IMR-90 (cell line): ENCODE measurements around the gene PRR23E. TPM values are rescaled to one million over a fixed set of nuclear protein-coding genes. Genes with fewer than 3 reads are reported as not detected.

Source experiments
- ATAC-seq: fragments of 200-7000 bp; cut with Tn5 transposase; 2 replicates; pipeline ENCODE4 v1.9.1; 2020; ENCODE audit warnings: low read depth, mild to moderate bottlenecking, moderate library complexity
- BruUV-seq: library from RNA; stranded (reverse); fragments of 400-500 nt; replicated peaks from 2 replicates; lab custom pipeline; 2021; lab: Mats Ljungman, UMichigan
- CTCF ChIA-PET: fragments of 300-600 bp; formaldehyde crosslinking; extraction: SDS; loops from one replicate; lab custom pipeline; 2021; ENCODE audit warnings: antibody characterized with exemption; lab: Yijun Ruan, JAX
- POLR2A ChIA-PET: fragments of 300-600 bp; sonication (Branson Sonifier 250); formaldehyde crosslinking; loops from one replicate; lab custom pipeline; 2022; ENCODE audit warnings: antibody characterized with exemption; ENCODE audit not compliant: unreplicated experiment; lab: Charles Lee
- DNase-seq: peaks from one replicate; pipeline ENCODE4 v3.0.0; 2013
- H2AFZ ChIP-seq: replicated peaks from 2 replicates; pipeline ENCODE3; 2013; ENCODE audit warnings: low read length, mild to moderate bottlenecking; ENCODE audit not compliant: poor library complexity
- H2AK5ac ChIP-seq: 2 replicates; pipeline ENCODE4 v1.6.1; 2013; ENCODE audit warnings: low read depth, low read length, inconsistent platforms
- H2AK9ac ChIP-seq: replicated peaks from 2 replicates; pipeline ENCODE3; 2013; ENCODE audit warnings: mild to moderate bottlenecking, low read depth, low read length, moderate library complexity; ENCODE audit not compliant: poor library complexity
- H2BK120ac ChIP-seq: 2 replicates; pipeline ENCODE4 v1.6.1; 2013; ENCODE audit warnings: low read depth, low read length, inconsistent platforms
- H2BK15ac ChIP-seq: 3 replicates; pipeline ENCODE4 v1.6.1; 2013; ENCODE audit warnings: low read depth, low read length, inconsistent platforms
- H2BK20ac ChIP-seq: 2 replicates; pipeline ENCODE4 v1.6.1; 2013; ENCODE audit warnings: low read depth, mild to moderate bottlenecking, inconsistent platforms, low read length, moderate library complexity
- H2BK5ac ChIP-seq: 2 replicates; pipeline ENCODE4 v1.6.1; 2013; ENCODE audit warnings: mild to moderate bottlenecking, low read depth, low read length, inconsistent platforms; ENCODE audit not compliant: poor library complexity, severe bottlenecking
- H3K14ac ChIP-seq: replicated peaks from 2 replicates; pipeline ENCODE4 v1.6.1; 2013; ENCODE audit warnings: low read depth, low read length, inconsistent platforms
- H3K18ac ChIP-seq: 2 replicates; pipeline ENCODE4 v1.6.1; 2013; ENCODE audit warnings: low read depth, low read length, control low read depth
- H3K23ac ChIP-seq: 2 replicates; pipeline ENCODE4 v1.6.1; 2013; ENCODE audit warnings: low read depth, low read length, inconsistent platforms
- H3K27ac ChIP-seq: 2 replicates; pipeline ENCODE4 v1.5.1; 2013; ENCODE audit warnings: mild to moderate bottlenecking, control low read depth, low read length; ENCODE audit not compliant: insufficient read depth
- H3K27me3 ChIP-seq: 2 replicates; pipeline ENCODE4 v1.6.1; 2013; ENCODE audit warnings: low read length; ENCODE audit not compliant: control insufficient read depth, insufficient read depth
- H3K36me3 ChIP-seq: 2 replicates; pipeline ENCODE4 v1.6.1; 2013; ENCODE audit warnings: low read length, mixed read lengths; ENCODE audit not compliant: control insufficient read depth, insufficient read depth
- H3K4ac ChIP-seq: 2 replicates; pipeline ENCODE4 v1.6.1; 2013; ENCODE audit warnings: low read depth, low read length, inconsistent platforms
- H3K4me1 ChIP-seq: 2 replicates; pipeline ENCODE4 v1.6.1; 2013; ENCODE audit warnings: low read length, mixed read lengths; ENCODE audit not compliant: control insufficient read depth, insufficient read depth
- H3K4me2 ChIP-seq: 2 replicates; pipeline ENCODE4 v1.6.1; 2013; ENCODE audit warnings: low read depth, mild to moderate bottlenecking, control low read depth, low read length, moderate library complexity
- H3K4me3 ChIP-seq: 2 replicates; pipeline ENCODE4 v1.5.1; 2013; ENCODE audit warnings: low read depth, mild to moderate bottlenecking, control low read depth, low read length, moderate library complexity; ENCODE audit not compliant: insufficient read depth
- H3K56ac ChIP-seq: 2 replicates; pipeline ENCODE4 v1.6.1; 2013; ENCODE audit warnings: low read length, inconsistent platforms; ENCODE audit not compliant: insufficient read depth; ENCODE audit errors: extremely low read depth
- H3K79me1 ChIP-seq, 2 experiments: 2 replicates each; pipeline ENCODE4 v1.6.1; 2013; ENCODE audit warnings: low read length in 2 of 2, inconsistent platforms in 1 of 2, low read depth in 1 of 2
- H3K9ac ChIP-seq: 2 replicates; pipeline ENCODE4 v1.6.1; 2013; ENCODE audit warnings: low read depth, low read length, control low read depth
- H3K9me1 ChIP-seq: 2 replicates; pipeline ENCODE4 v1.6.1; 2013; ENCODE audit warnings: low read length, inconsistent platforms; ENCODE audit not compliant: insufficient read depth
- H3K9me3 ChIP-seq: 2 replicates; pipeline ENCODE4 v1.6.1; 2013; ENCODE audit warnings: low read length; ENCODE audit not compliant: control insufficient read depth, insufficient read depth
- H4K20me1 ChIP-seq: 2 replicates; pipeline ENCODE4 v1.6.1; 2013; ENCODE audit warnings: low read length, inconsistent platforms; ENCODE audit not compliant: insufficient read depth
- H4K5ac ChIP-seq: 2 replicates; pipeline ENCODE4 v1.6.1; 2013; ENCODE audit warnings: mild to moderate bottlenecking, low read depth, low read length, control low read depth
- H4K8ac ChIP-seq, 2 experiments: 2 replicates each; pipeline ENCODE4 v1.6.1; 2013; ENCODE audit warnings: low read depth in 2 of 2, low read length in 2 of 2, control low read depth in 1 of 2, inconsistent platforms in 1 of 2
- H4K91ac ChIP-seq: 2 replicates; pipeline ENCODE4 v1.6.1; 2013; ENCODE audit warnings: low read depth, low read length, inconsistent platforms; ENCODE audit not compliant: insufficient read depth
- BHLHE40 ChIP-seq: fragments of 150-350 bp; IDR thresholded peaks from 2 replicates; pipeline ENCODE4 v1.6.1; 2016; ENCODE audit warnings: mild to moderate bottlenecking, low read depth, low read length
- CEBPB ChIP-seq: IDR thresholded peaks from 2 replicates; pipeline ENCODE4 v1.6.1; 2012; ENCODE audit warnings: low read depth, low read length, improper control_type of control experiment
- CHD1 ChIP-seq: IDR thresholded peaks from 2 replicates; pipeline ENCODE4 v1.6.1; 2012; ENCODE audit warnings: low read depth, low read length, improper control_type of control experiment
- CTCF ChIP-seq: conservative IDR thresholded peaks from 2 replicates; pipeline ENCODE4 v1.5.1; 2012; ENCODE audit warnings: mild to moderate bottlenecking, low read depth, low read length, improper control_type of control experiment
- ELK1 ChIP-seq: fragments of 150-350 bp; IDR thresholded peaks from 2 replicates; pipeline ENCODE4 v1.6.1; 2016; ENCODE audit warnings: low read depth, mild to moderate bottlenecking, low read length, moderate library complexity, borderline replicate concordance
- MAFK ChIP-seq: IDR thresholded peaks from 2 replicates; pipeline ENCODE4 v1.6.1; 2012; ENCODE audit warnings: low read depth, low read length, improper control_type of control experiment
- MAZ ChIP-seq: IDR thresholded peaks from 2 replicates; pipeline ENCODE4 v1.6.1; 2012; ENCODE audit warnings: low read depth, mild to moderate bottlenecking, low read length, improper control_type of control experiment, moderate library complexity, borderline replicate concordance
- MXI1 ChIP-seq: IDR thresholded peaks from 2 replicates; pipeline ENCODE4 v1.6.1; 2012; ENCODE audit warnings: low read depth, mild to moderate bottlenecking, low read length, moderate library complexity, borderline replicate concordance
- POLR2A ChIP-seq: IDR thresholded peaks from 2 replicates; pipeline ENCODE4 v1.6.1; 2012; ENCODE audit warnings: mild to moderate bottlenecking, low read depth, low read length
- RAD21 ChIP-seq: IDR thresholded peaks from 2 replicates; pipeline ENCODE4 v1.6.1; 2012; ENCODE audit warnings: low read length, improper control_type of control experiment
- RCOR1 ChIP-seq: IDR thresholded peaks from 2 replicates; pipeline ENCODE4 v1.6.1; 2012; ENCODE audit warnings: mild to moderate bottlenecking, low read length, improper control_type of control experiment; ENCODE audit not compliant: insufficient replicate concordance
- RFX5 ChIP-seq: IDR thresholded peaks from 2 replicates; pipeline ENCODE4 v1.8.0; 2012; ENCODE audit warnings: low read depth, mild to moderate bottlenecking, low read length, moderate library complexity
- WGBS, 2 experiments: methylation state at CpG; one replicate each; pipeline versions ENCODE4 v1.1.5 to v1.1.7; 2013; ENCODE audit warnings: missing lambda C conversion rate in 2 of 2; ENCODE audit not compliant: insufficient read length in 1 of 2; ENCODE audit errors: extremely low coverage in 2 of 2; 5-methylcytosine and 5-hydroxymethylcytosine counted together
- dilution Hi-C: fragments of 300-500 bp; cut with HindIII; formaldehyde crosslinking; loops from one replicate; pipeline ENCODE4 v1.14.3; 2018; ENCODE audit warnings: low sequenced_read_pairs; ENCODE audit not compliant: unreplicated experiment
- in situ Hi-C: fragments of 300-500 bp; cut with MboI; formaldehyde crosslinking; loops from 3 replicates; pipeline ENCODE4 v1.14.3; 2019; ENCODE audit warnings: low sequenced_read_pairs, inconsistent platforms, mixed read lengths
- intact Hi-C: fragments of 100-400 bp; cut with micrococcal nuclease; formaldehyde crosslinking; loops from 2 replicates; pipeline ENCODE4 v1.10.0; 2022
- polyA plus RNA-seq, 3 experiments: library from polyadenylated mRNA; depleted of rRNA; stranded (reverse); fragments of >200 nt; gene quantifications; 2 replicates each; pipeline ENCODE4 v1.2.3, GENCODE V29; 2012; ENCODE audit warnings: low replicate concordance in 1 of 3
- total RNA-seq: library from RNA; depleted of rRNA; stranded (reverse); fragments of >200 nt; gene quantifications from 2 replicates; pipeline ENCODE4 v1.2.3, GENCODE V29; 2012

Gene PRR23E
- total and polyA plus RNA-seq, 2 of the 4 experiments (the other 2 are of a cell fraction): not detected

GRCh38 chr3:127228866-127229265 lies 35.9 kb downstream of the PRR23E start:
- no peak overlapping the region for H2BK15ac ChIP-seq
- no CpG with 5 or more reads among the region's 2 CpGs for WGBS, 2 experiments
- BruUV-seq: no TSS peak
- H3K9me3 ChIP-seq: no peaks in the 10 kb centered on the region
- H2AK5ac ChIP-seq: no peak overlapping the region
- H3K36me3 ChIP-seq: no peaks in the 10 kb centered on the region
- no peak overlapping the region for H3K23ac ChIP-seq
- H4K20me1 ChIP-seq: no peaks in the 10 kb centered on the region
- no peak overlapping the region for H3K56ac ChIP-seq
- in situ Hi-C loops (no loop called here), dilution Hi-C loops (no loop called here), intact Hi-C loops (no loop called here)
- H3K9me1 ChIP-seq: no peaks in the 10 kb centered on the region
- H2BK5ac ChIP-seq: no peak overlapping the region
- H4K91ac ChIP-seq: no peak overlapping the region
- H2AFZ ChIP-seq: no peak overlapping the region
- H3K27ac ChIP-seq: no peak overlapping the region
- no peak overlapping the region for H3K4me2 ChIP-seq
- H3K4ac ChIP-seq: no peak overlapping the region
- H3K79me1 ChIP-seq: no peaks in the 10 kb centered on the region
- H2BK120ac ChIP-seq: no peak overlapping the region
- H2BK20ac ChIP-seq: no peak overlapping the region
- DNase-seq (no peak), ATAC-seq (no peak)
- no peaks in the 10 kb centered on the region for H3K4me1 ChIP-seq
- H4K8ac ChIP-seq: no peak overlapping the region
- TF ChIP-seq CEBPB (no peak), MAZ (no peak), BHLHE40 (no peak), POLR2A (no peak), CHD1 (no peak), RFX5 (no peak), RCOR1 (no peak), ELK1 (no peak), MXI1 (no peak), MAFK (no peak), CTCF (no peak), RAD21 (no peak)
- H3K9ac ChIP-seq: no peak overlapping the region
- ChIA-PET POLR2A (no interaction called here), CTCF (no interaction called here)
- no peak overlapping the region for H2AK9ac ChIP-seq
- no peak overlapping the region for H3K4me3 ChIP-seq
- H3K18ac ChIP-seq: no peak overlapping the region
- H4K5ac ChIP-seq: no peak overlapping the region
- H3K27me3 ChIP-seq: no peaks in the 10 kb centered on the region; the same call in 1 of the 2 replicates
- H3K14ac ChIP-seq: no peak overlapping the region
